OCI-LY7 (cell line): ENCODE data around the gene SLC35F4. TPM values are rescaled to one million over a fixed set of nuclear protein-coding genes. Genes with fewer than 3 reads are reported as not detected.

Experiments used
- BruUV-seq: library from RNA; stranded (reverse); fragments of 400-500 nt; replicated peaks from 2 replicates; lab custom pipeline; 2021; lab: Mats Ljungman, UMichigan
- CTCF ChIA-PET: fragments of 300-600 bp; sonication (Branson Sonifier 250); formaldehyde crosslinking; loops from one replicate; lab custom pipeline; 2022; ENCODE audit warnings: antibody characterized with exemption; ENCODE audit not compliant: unreplicated experiment; lab: Charles Lee
- POLR2A ChIA-PET: fragments of 300-600 bp; sonication (Branson Sonifier 250); formaldehyde crosslinking; loops from one replicate; lab custom pipeline; 2022; ENCODE audit warnings: antibody characterized with exemption; lab: Charles Lee
- DNase-seq: peaks from one replicate; pipeline ENCODE4 v3.0.0-alpha.2; 2015; ENCODE audit warnings: low spot score
- H2AFZ ChIP-seq: fragments of 200-600 bp; sonication (generic), shearing (Covaris generic); 2 replicates; pipeline ENCODE4 v1.6.1; 2014; ENCODE audit warnings: mild to moderate bottlenecking, antibody characterized with exemption, low read length, moderate library complexity
- H3K27ac ChIP-seq: fragments of 200-600 bp; sonication (generic); 2 replicates; pipeline ENCODE4 v1.5.1; 2014; ENCODE audit warnings: mixed run types, low read depth, mild to moderate bottlenecking, moderate library complexity, low read length, inconsistent platforms; ENCODE audit not compliant: poor library complexity, severe bottlenecking
- H3K36me3 ChIP-seq: fragments of 200-600 bp; sonication (generic); 2 replicates; pipeline ENCODE4 v1.6.1; 2014; ENCODE audit warnings: mild to moderate bottlenecking, antibody characterized with exemption, low read length, moderate library complexity, mixed read lengths; ENCODE audit not compliant: insufficient read depth
- H3K4me1 ChIP-seq: fragments of 200-600 bp; sonication (generic); 2 replicates; pipeline ENCODE4 v1.5.1; 2014; ENCODE audit warnings: mild to moderate bottlenecking, low read length; ENCODE audit not compliant: insufficient read depth, poor library complexity, severe bottlenecking
- H3K4me2 ChIP-seq: fragments of 200-600 bp; sonication (generic); 2 replicates; pipeline ENCODE4 v1.6.1; 2014; ENCODE audit warnings: mild to moderate bottlenecking, low read length
- H3K4me3 ChIP-seq: fragments of 200-600 bp; sonication (generic); 2 replicates; pipeline ENCODE4 v1.5.1; 2014; ENCODE audit warnings: mild to moderate bottlenecking, low read depth, low read length; ENCODE audit not compliant: poor library complexity, severe bottlenecking
- H3K79me2 ChIP-seq: fragments of 200-600 bp; sonication (generic); 2 replicates; pipeline ENCODE4 v1.6.1; 2016; ENCODE audit warnings: low read depth, mild to moderate bottlenecking, low read length, moderate library complexity, mixed read lengths; ENCODE audit not compliant: insufficient read depth
- H3K9me2 ChIP-seq: fragments of 200-600 bp; sonication (generic); 2 replicates; pipeline ENCODE4 v1.6.1; 2016; ENCODE audit warnings: mild to moderate bottlenecking, low read length, mixed read lengths; ENCODE audit not compliant: insufficient read depth
- H3K9me3 ChIP-seq: fragments of 200-600 bp; sonication (generic); 2 replicates; pipeline ENCODE4 v1.6.1; 2014; ENCODE audit warnings: mild to moderate bottlenecking, mixed run types, low read length, mixed read lengths
- H4K20me1 ChIP-seq: fragments of 200-600 bp; sonication (generic); 2 replicates; pipeline ENCODE4 v1.6.1; 2014; ENCODE audit warnings: mild to moderate bottlenecking, antibody characterized with exemption, low read length, moderate library complexity, mixed read lengths; ENCODE audit not compliant: insufficient read depth
- CTCF ChIP-seq: fragments of 200-600 bp; sonication (generic); conservative IDR thresholded peaks from 2 replicates; pipeline ENCODE4 v1.5.1; 2014; ENCODE audit warnings: mild to moderate bottlenecking, antibody characterized with exemption, low read length, moderate library complexity, mixed read lengths
- EZH2phosphoT487 ChIP-seq: fragments of 200-600 bp; sonication (generic); IDR thresholded peaks from 2 replicates; pipeline ENCODE4 v1.6.1; 2018; ENCODE audit warnings: low read depth, borderline replicate concordance, mild to moderate bottlenecking, mixed run types, antibody characterized with exemption, low read length, moderate library complexity, mixed read lengths
- intact Hi-C: fragments of 100-400 bp; cut with micrococcal nuclease; formaldehyde crosslinking; loops from one replicate; pipeline ENCODE4 v1.10.0; 2022; ENCODE audit not compliant: unreplicated experiment
- total RNA-seq, 2 experiments: library from RNA; depleted of rRNA in 1 of 2; stranded (reverse); fragments of >200 nt in 1 of 2; shearing (Covaris generic) in 1 of 2; gene quantifications; 2 replicates each; pipeline ENCODE4 v1.2.3, GENCODE V29; 2014 to 2022

SLC35F4 gene
- total RNA-seq, 2 experiments from 2014 or later: not detected

GRCh38 chr14:57747036-57747435, 118.9 kb downstream of the SLC35F4 start:
- no peak for DNase-seq
- no peak for TF ChIP-seq CTCF
- no peak for TF ChIP-seq EZH2phosphoT487
- Histone ChIP-seq H3K4me2 (no peak overlapping the region), H4K20me1 (no peaks in the 10 kb centered on the region), H3K79me2 (no peaks in the 10 kb centered on the region), H3K4me3 (no peak overlapping the region), H3K4me1 (no peaks in the 10 kb centered on the region), H3K9me2 (no peaks in the 10 kb centered on the region), H3K36me3 (no peaks in the 10 kb centered on the region), H2AFZ (no peak overlapping the region), H3K27ac (no peak overlapping the region), H3K9me3 (no peaks in the 10 kb centered on the region)
- no TSS peak for BruUV-seq
- ChIA-PET CTCF (no interaction called here), POLR2A (no interaction called here)
- intact Hi-C loops: no loop called here

- no peak overlapping the region for H3K4me2 ChIP-seq
- no peak for DNase-seq
- no peaks in the 10 kb centered on the region for H3K9me3 ChIP-seq
- H3K36me3 ChIP-seq: no peaks in the 10 kb centered on the region
- no peak overlapping the region for H2AFZ ChIP-seq
- H4K20me1 ChIP-seq: no peaks in the 10 kb centered on the region
- CTCF ChIA-PET: no interaction called here
- H3K27ac ChIP-seq: no peak overlapping the region
- H3K4me1 ChIP-seq: no peaks in the 10 kb centered on the region
- POLR2A ChIA-PET: no interaction called here
- no peaks in the 10 kb centered on the region for H3K9me2 ChIP-seq
- H3K4me3 ChIP-seq: no peak overlapping the region
- H3K79me2 ChIP-seq: no peaks in the 10 kb centered on the region
- intact Hi-C loops: no loop called here
- BruUV-seq: no TSS peak
- TF ChIP-seq EZH2phosphoT487: no peak
- no peak for TF ChIP-seq CTCF
Observed at GRCh38 chr14:57746563-57746962, 119.3 kb downstream of the SLC35F4 start.

GRCh38 chr14:57739516-57739915, 126.4 kb downstream of the SLC35F4 start:
- DNase-seq: no peak

More at GRCh38 chr14:57739516-57739915, 126.4 kb downstream of the SLC35F4 start:
- Histone ChIP-seq H3K9me3 (no peaks in the 10 kb centered on the region), H3K4me2 (no peak overlapping the region), H3K79me2 (no peaks in the 10 kb centered on the region), H4K20me1 (no peaks in the 10 kb centered on the region), H3K36me3 (no peaks in the 10 kb centered on the region), H3K4me3 (no peak overlapping the region), H3K9me2 (no peaks in the 10 kb centered on the region), H3K27ac (no peak overlapping the region), H2AFZ (no peak overlapping the region), H3K4me1 (no peaks in the 10 kb centered on the region)
- intact Hi-C loops: no loop called here
- POLR2A ChIA-PET: no interaction called here
- no peak for TF ChIP-seq CTCF
- no peak for TF ChIP-seq EZH2phosphoT487
- CTCF ChIA-PET: no interaction called here
- BruUV-seq: no TSS peak
